Peyer's patch (tissue), 4 donors: ENCODE measurements around the gene MGAT4C. TPM values are rescaled to one million over a fixed set of nuclear protein-coding genes. Genes with fewer than 3 reads are reported as not detected.

ENCODE experiments used
- DNase-seq, 3 donors: peaks; one replicate each; pipeline ENCODE4 v3.0.0-alpha.2; 2017 to 2019
- H3K27ac ChIP-seq, 4 donors: fragments of 200-600 bp; sonication (generic); one replicate each; pipeline ENCODE4 v1.5.1; 2016 to 2019
- H3K27me3 ChIP-seq, 2 donors: fragments of 200-600 bp; sonication (generic); one replicate each; pipeline ENCODE4 v1.5.1; 2019
- H3K36me3 ChIP-seq, 3 donors: fragments of 200-600 bp; sonication (generic); one replicate each; pipeline ENCODE4 v1.5.1; 2016 to 2019
- H3K4me1 ChIP-seq, 4 donors: fragments of 200-600 bp; sonication (generic); one replicate each; pipeline ENCODE4 v1.5.1; 2016 to 2019
- H3K4me3 ChIP-seq, 4 donors: fragments of 200-600 bp; sonication (generic); 1 replicate in 3 of 4; 2 replicates in 1 of 4; pipeline ENCODE4 v1.5.1; 2016 to 2019; ENCODE audit warnings: mild to moderate bottlenecking in 1 of 4
- H3K9me3 ChIP-seq, 4 donors: fragments of 200-600 bp; sonication (generic); one replicate each; pipeline ENCODE4 v1.5.1; 2016 to 2019; ENCODE audit warnings: mild to moderate bottlenecking in 1 of 4
- CTCF ChIP-seq, 6 experiments: fragments of 450-650 bp in 4 of 6; fragments of 200-600 bp in 2 of 6; sonication (generic) in 1 of 6; IDR thresholded peaks; one replicate each; pipeline ENCODE4 v1.5.1; 2017 to 2019; ENCODE audit warnings: antibody characterized with exemption in 6 of 6, mild to moderate bottlenecking in 3 of 6, moderate library complexity in 1 of 6
- POLR2A ChIP-seq, 2 donors: fragments of 450-650 bp; IDR thresholded peaks; one replicate each; pipeline ENCODE4 v1.5.1; 2017; ENCODE audit warnings: antibody characterized with exemption in 2 of 2, mild to moderate bottlenecking in 2 of 2, moderate library complexity in 2 of 2
- total RNA-seq, 4 donors: library from RNA; depleted of rRNA; stranded (reverse); fragments of >200 nt; gene quantifications; one replicate each; pipeline ENCODE4 v1.1.0, GENCODE V29; 2016

The MGAT4C gene
- total RNA-seq, 4 donors from 2014 or later: under 0.01 to 2.5 (median 0.22) TPM

- no peaks in the 10 kb centered on the region for H3K36me3 ChIP-seq
Measured at GRCh38 chr12:86241600-86241999, 14.6 kb downstream of the MGAT4C start.

GRCh38 chr12:86234316-86234855 is 21.8 kb downstream of the MGAT4C start:
- H3K4me3 ChIP-seq: no peak overlapping the region
- no peak for TF ChIP-seq POLR2A (IDR thresholded peaks at IDR 0.05)
- no peaks in the 10 kb centered on the region for H3K36me3 ChIP-seq
- no peaks in the 10 kb centered on the region for H3K9me3 ChIP-seq
- H3K4me1 ChIP-seq: no peaks in the 10 kb centered on the region
- H3K27me3 ChIP-seq: no peaks in the 10 kb centered on the region
- H3K27ac ChIP-seq: no peak overlapping the region
- DNase-seq: no peak

More at GRCh38 chr12:86241600-86241999, 14.6 kb downstream of the MGAT4C start:
- no peak for DNase-seq
- TF ChIP-seq CTCF (IDR thresholded peaks at IDR 0.05) (no peak), POLR2A (IDR thresholded peaks at IDR 0.05) (no peak)
- no peak overlapping the region for H3K27ac ChIP-seq
- no peaks in the 10 kb centered on the region for H3K4me1 ChIP-seq
- H3K27me3 ChIP-seq: no peaks in the 10 kb centered on the region
- no peak overlapping the region for H3K4me3 ChIP-seq
- H3K9me3 ChIP-seq: no peaks in the 10 kb centered on the region

- Histone ChIP-seq H3K4me1 (no peaks in the 10 kb centered on the region), H3K36me3 (no peaks in the 10 kb centered on the region), H3K9me3 (no peaks in the 10 kb centered on the region), H3K27ac (no peak overlapping the region), H3K4me3 (no peak overlapping the region), H3K27me3 (no peaks in the 10 kb centered on the region)
- no peak for TF ChIP-seq POLR2A (IDR thresholded peaks at IDR 0.05)
- TF ChIP-seq CTCF (IDR thresholded peaks at IDR 0.05): no peak
- no peak for DNase-seq
Measured at GRCh38 chr12:86233126-86233525, 23.1 kb downstream of the MGAT4C start.

- no peak for DNase-seq
- no peak overlapping the region for H3K4me3 ChIP-seq
- no peak overlapping the region for H3K27ac ChIP-seq
- TF ChIP-seq POLR2A (IDR thresholded peaks at IDR 0.05): no peak
- no peak for TF ChIP-seq CTCF (IDR thresholded peaks at IDR 0.05)
- no peaks in the 10 kb centered on the region for H3K9me3 ChIP-seq
- H3K4me1 ChIP-seq: no peaks in the 10 kb centered on the region
- H3K36me3 ChIP-seq: no peaks in the 10 kb centered on the region
- no peaks in the 10 kb centered on the region for H3K27me3 ChIP-seq
Measured at GRCh38 chr12:86230516-86231146, 25.6 kb downstream of the MGAT4C start.

- no peak overlapping the region for H3K27ac ChIP-seq
- DNase-seq: no peak
- no peak overlapping the region for H3K4me3 ChIP-seq
- H3K9me3 ChIP-seq: no peaks in the 10 kb centered on the region
- H3K4me1 ChIP-seq: no peaks in the 10 kb centered on the region
- no peaks in the 10 kb centered on the region for H3K27me3 ChIP-seq
- no peaks in the 10 kb centered on the region for H3K36me3 ChIP-seq
- no peak for TF ChIP-seq POLR2A (IDR thresholded peaks at IDR 0.05)
- TF ChIP-seq CTCF (IDR thresholded peaks at IDR 0.05): no peak
Measured at GRCh38 chr12:86229772-86230171, 26.4 kb downstream of the MGAT4C start.

- no peak overlapping the region for H3K4me3 ChIP-seq
- H3K9me3 ChIP-seq: no peaks in the 10 kb centered on the region
- DNase-seq: no peak
- H3K36me3 ChIP-seq: no peaks in the 10 kb centered on the region
- TF ChIP-seq POLR2A (IDR thresholded peaks at IDR 0.05) (no peak), CTCF (IDR thresholded peaks at IDR 0.05) (no peak)
- no peaks in the 10 kb centered on the region for H3K27me3 ChIP-seq
- no peak overlapping the region for H3K27ac ChIP-seq
- H3K4me1 ChIP-seq: no peaks in the 10 kb centered on the region
Measured at GRCh38 chr12:86228656-86229055, 27.5 kb downstream of the MGAT4C start.
